H1 (cell line): ENCODE measurements around the gene GPS2. TPM values are rescaled to one million over a fixed set of nuclear protein-coding genes. Genes with fewer than 3 reads are reported as not detected.

Experiments
- JUN ChIP-seq: IDR thresholded peaks from 2 replicates; pipeline ENCODE4 v1.6.1; 2011; ENCODE audit warnings: low read depth, mild to moderate bottlenecking, improper control_type of control experiment, low read length
- SAP30 ChIP-seq: fragments of 300-600 bp; sonication (generic); IDR thresholded peaks from 2 replicates; pipeline ENCODE4 v1.7.1; 2012; ENCODE audit warnings: low read length, moderate library complexity, mild to moderate bottlenecking, inconsistent platforms; ENCODE audit not compliant: insufficient read depth, insufficient replicate concordance
- polyA plus RNA-seq, 7 experiments: library from polyadenylated mRNA; depleted of rRNA in 3 of 7; stranded (reverse) in 5 of 7; unstranded in 2 of 7; fragments of >200 nt in 5 of 7; fragments of 200-250 nt in 2 of 7; gene quantifications; 1 replicate in 5 of 7; 2 replicates in 1 of 7; 4 replicates in 1 of 7; pipeline versions ENCODE4 v1.2.1 to v1.2.3, GENCODE V29; 2011 to 2013; ENCODE audit warnings: missing spikeins in 2 of 7, mixed read lengths in 2 of 7
- total RNA-seq: library from RNA; stranded (reverse); fragmentation: NEBNext Ultra II Directional; extraction: Animal tissue kit (Norgen Biotek cat#: 25700); gene quantifications from 2 replicates; pipeline ENCODE4 v1.2.1, GENCODE V29; 2021
- TF ChIP-seq, protein P1 (sequence below): IDR thresholded peaks from 2 replicates; pipeline ENCODE4 v1.6.1; 2011; ENCODE audit warnings: low read depth, mild to moderate bottlenecking, low read length; ENCODE audit not compliant: insufficient read depth

Gene GPS2
- total and polyA plus RNA-seq, 2 of the 8 experiments (the other 6 are each of a cell fraction or from before 2014, with no cell fraction given): 67.0 to 152 TPM

DNA sequence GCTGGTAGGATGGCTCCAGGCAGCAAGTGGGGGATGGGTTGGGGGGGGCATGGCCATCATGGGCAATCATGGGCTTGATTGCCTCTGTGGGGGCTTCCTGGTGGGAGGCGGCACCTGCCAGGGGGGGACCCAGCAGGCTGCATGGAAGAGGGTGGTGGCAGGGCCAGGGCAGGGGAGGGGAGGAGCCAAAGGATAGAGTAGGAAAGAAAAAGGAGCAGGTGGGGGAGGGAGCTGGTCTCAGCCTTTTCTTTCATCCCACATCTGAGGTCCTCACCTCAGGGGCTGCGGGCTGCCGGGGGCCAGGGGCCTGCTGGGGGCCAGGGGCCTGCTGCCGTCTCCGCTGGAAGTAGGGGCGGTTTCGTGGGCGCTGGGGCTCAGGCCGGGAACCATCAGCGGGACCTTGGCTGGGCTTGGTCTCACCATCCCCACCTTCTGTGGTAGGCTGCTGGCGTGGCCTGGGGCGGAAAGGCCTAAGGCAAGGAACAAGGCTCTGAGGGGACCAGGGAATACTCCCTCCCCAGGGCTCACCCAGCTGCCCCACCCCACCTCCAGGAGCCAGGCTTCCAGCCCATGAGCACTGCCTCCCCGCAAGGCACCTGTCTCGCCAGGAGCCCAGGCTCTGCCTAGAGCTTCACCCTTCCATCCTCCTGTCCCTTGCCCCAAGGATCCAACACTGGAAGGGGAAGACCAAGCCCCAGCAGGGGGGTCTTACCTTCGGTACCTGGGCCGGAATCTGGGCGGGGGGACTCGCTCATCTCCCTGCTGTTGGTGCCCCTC lies 25.7 kb downstream of the GPS2 start (continued):
- TF ChIP-seq SAP30 (no peak), JUN (no peak)
- TF ChIP-seq, protein P1, sequence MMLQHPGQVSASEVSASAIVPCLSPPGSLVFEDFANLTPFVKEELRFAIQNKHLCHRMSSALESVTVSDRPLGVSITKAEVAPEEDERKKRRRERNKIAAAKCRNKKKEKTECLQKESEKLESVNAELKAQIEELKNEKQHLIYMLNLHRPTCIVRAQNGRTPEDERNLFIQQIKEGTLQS: no peak
